Naive thymus-derived CD4-positive, alpha-beta T cell (primary cell): ENCODE results near the gene MDH2. TPM values are rescaled to one million over a fixed set of nuclear protein-coding genes. Genes with fewer than 3 reads are reported as not detected.
"Not testable (repeated sequence)": the region's sequence is repeated elsewhere in the genome, so short reads cannot be mapped to it uniquely, and the experiment has no call there.

Experiments used
- ATAC-seq: fragments of 150-1000 bp; cut with Tn5 transposase; 2 replicates; pipeline ENCODE4 v1.10.0; 2021; ENCODE audit warnings: mild to moderate bottlenecking, moderate library complexity
- CTCF ChIA-PET: fragments of 350-600 bp; sonication (Branson Sonifier 250); formaldehyde crosslinking; loops from one replicate; lab custom pipeline; 2021; ENCODE audit warnings: antibody characterized with exemption; lab: Charles Lee
- POLR2A ChIA-PET: fragments of 350-600 bp; sonication (Branson Sonifier 250); formaldehyde crosslinking; loops from one replicate; lab custom pipeline; 2021; ENCODE audit warnings: antibody characterized with exemption, inconsistent platforms; lab: Charles Lee
- DNase-seq, 9 donors: peaks; one replicate each; pipeline versions ENCODE4 v3.0.0 to v3.0.0-alpha.2; 2020 to 2022; ENCODE audit warnings: mixed read lengths in 1 of 9
- H3K27ac ChIP-seq: one replicate; pipeline ENCODE4 v1.7.0; 2013; ENCODE audit warnings: mild to moderate bottlenecking, low read depth, low read length, moderate library complexity
- H3K27me3 ChIP-seq, 2 donors: one replicate each; pipeline ENCODE4 v1.7.0; 2013; ENCODE audit warnings: low read length in 2 of 2, mild to moderate bottlenecking in 2 of 2, moderate library complexity in 2 of 2; ENCODE audit not compliant: control insufficient read depth in 2 of 2, insufficient read depth in 2 of 2
- H3K36me3 ChIP-seq, 3 experiments: 1 replicate in 2 of 3; 2 replicates in 1 of 3; pipeline ENCODE4 v1.7.0; 2013; ENCODE audit warnings: low read length in 3 of 3, mild to moderate bottlenecking in 3 of 3, moderate library complexity in 1 of 3; ENCODE audit not compliant: insufficient read depth in 3 of 3, control insufficient read depth in 2 of 3
- H3K4me1 ChIP-seq, 2 donors: one replicate each; pipeline ENCODE4 v1.7.0; 2013; ENCODE audit warnings: low read length in 2 of 2, mild to moderate bottlenecking in 2 of 2, moderate library complexity in 1 of 2; ENCODE audit not compliant: control insufficient read depth in 2 of 2, insufficient read depth in 2 of 2
- H3K4me3 ChIP-seq: 2 replicates; pipeline ENCODE4 v1.7.0; 2013; ENCODE audit warnings: mild to moderate bottlenecking, low read length
- H3K9me3 ChIP-seq, 3 experiments: 1 replicate in 2 of 3; 2 replicates in 1 of 3; pipeline ENCODE4 v1.7.0; 2013; ENCODE audit warnings: low read length in 3 of 3; ENCODE audit not compliant: control insufficient read depth in 2 of 3
- H3K27ac Mint-ChIP-seq, 9 donors: one replicate each; pipeline ENCODE4 v1.8.0; 2020 to 2022; ENCODE audit warnings: mixed read lengths in 9 of 9, mild to moderate bottlenecking in 8 of 9, moderate library complexity in 5 of 9, inconsistent platforms in 2 of 9
- H3K27me3 Mint-ChIP-seq, 5 donors: one replicate each; pipeline ENCODE4 v1.8.0; 2021 to 2022; ENCODE audit warnings: mixed read lengths in 5 of 5, mild to moderate bottlenecking in 1 of 5
- H3K36me3 Mint-ChIP-seq, 5 donors: one replicate each; pipeline ENCODE4 v1.8.0; 2020 to 2022; ENCODE audit warnings: mixed read lengths in 5 of 5, mild to moderate bottlenecking in 3 of 5, inconsistent platforms in 1 of 5
- H3K4me1 Mint-ChIP-seq, 7 donors: one replicate each; pipeline ENCODE4 v1.8.0; 2020 to 2022; ENCODE audit warnings: mixed read lengths in 7 of 7, mild to moderate bottlenecking in 3 of 7, inconsistent platforms in 1 of 7
- H3K4me3 Mint-ChIP-seq, 10 donors: one replicate each; pipeline ENCODE4 v1.8.0; 2020 to 2022; ENCODE audit warnings: mild to moderate bottlenecking in 10 of 10, mixed read lengths in 10 of 10, moderate library complexity in 6 of 10, inconsistent platforms in 2 of 10
- H3K9me3 Mint-ChIP-seq, 11 donors: one replicate each; pipeline ENCODE4 v1.8.0; 2020 to 2022; ENCODE audit warnings: mixed read lengths in 11 of 11, mild to moderate bottlenecking in 4 of 11, inconsistent platforms in 1 of 11, moderate library complexity in 1 of 11
- intact Hi-C, 2 donors: fragments of 100-400 bp; cut with micrococcal nuclease; formaldehyde crosslinking; loops; one replicate each; pipeline ENCODE4 v1.15.1; 2023
- polyA plus RNA-seq, 2 donors: library from polyadenylated mRNA; unstranded; fragments of 300-500 nt; fragmentation: Illumina TruSeq; gene quantifications; one replicate each; pipeline ENCODE4 v1.2.3, GENCODE V29; 2021
- total RNA-seq, 6 experiments: library from RNA in 5 of 6; stranded (reverse) in 5 of 6; gene quantifications; 1 replicate in 5 of 6; 2 replicates in 1 of 6; pipeline ENCODE4 v1.2.3 and lab custom pipeline; 2021 to 2026

MDH2 gene
- total and polyA plus RNA-seq, 7 experiments from 2014 or later = 71.7 to 172 (median 78.9) TPM

GRCh38 chr7:76113042-76113630 is 65.2 kb downstream of the MDH2 start:
- H3K27me3 Mint-ChIP-seq, intact Hi-C loops, H3K4me1 Mint-ChIP-seq, DNase-seq, POLR2A ChIA-PET, H3K36me3 Mint-ChIP-seq, H3K4me3 ChIP-seq, H3K9me3 ChIP-seq, H3K9me3 Mint-ChIP-seq, ATAC-seq, H3K27ac ChIP-seq, H3K36me3 ChIP-seq, H3K4me1 ChIP-seq, H3K27ac Mint-ChIP-seq, H3K27me3 ChIP-seq, CTCF ChIA-PET, H3K4me3 Mint-ChIP-seq: not testable (repeated sequence)

- H3K4me1 Mint-ChIP-seq, H3K4me3 ChIP-seq, H3K36me3 ChIP-seq, H3K9me3 Mint-ChIP-seq, H3K4me3 Mint-ChIP-seq, H3K27me3 Mint-ChIP-seq, H3K4me1 ChIP-seq, H3K27me3 ChIP-seq, ATAC-seq, H3K36me3 Mint-ChIP-seq, H3K9me3 ChIP-seq, POLR2A ChIA-PET, DNase-seq, CTCF ChIA-PET, H3K27ac ChIP-seq, H3K27ac Mint-ChIP-seq, intact Hi-C loops: not testable (repeated sequence)
Observed at GRCh38 chr7:76114742-76115141, 66.8 kb downstream of the MDH2 start.

Other genes with a start within 250 kb of the MDH2 start
- not detected for gene CCL24, start 234.3 kb upstream of the MDH2 start, total RNA-seq
- gene CCL24, start 234.3 kb upstream of the MDH2 start, polyA plus RNA-seq = not detected
- 10 to 100 TPM; 36.2 to 95.1 (median 47.8) TPM for gene RHBDD2, start 169.1 kb upstream of the MDH2 start, total RNA-seq
- gene RHBDD2, start 169.1 kb upstream of the MDH2 start, polyA plus RNA-seq = 100 to 1,000 TPM; 107 to 124 TPM
- 10 to 100 TPM; 45.9 to 72.3 (median 69.7) TPM for gene POR, start 133.0 kb upstream of the MDH2 start, total RNA-seq
- 10 to 100 TPM; 41.6 to 69.2 TPM for gene POR, start 133.0 kb upstream of the MDH2 start, polyA plus RNA-seq
- 10 to 100 TPM; 19.1 to 38.6 (median 35.6) TPM for gene TMEM120A, start 53.5 kb upstream of the MDH2 start, total RNA-seq
- gene TMEM120A, start 53.5 kb upstream of the MDH2 start, polyA plus RNA-seq = 10 to 100 TPM; 23.2 to 25.2 TPM
- gene STYXL1, start 106 bp upstream of the MDH2 start, total RNA-seq = 10 to 100 TPM; 11.3 to 31.7 (median 20.0) TPM
- 10 to 100 TPM; 36.7 to 45.5 TPM for gene STYXL1, start 106 bp upstream of the MDH2 start, polyA plus RNA-seq
- gene SRRM3, start 153.8 kb downstream of the MDH2 start, total RNA-seq = not detected
- gene SRRM3, start 153.8 kb downstream of the MDH2 start, polyA plus RNA-seq = not detected